Measurements from ENCODE around the gene CABLES2.

CABLES2 gene

DNA sequence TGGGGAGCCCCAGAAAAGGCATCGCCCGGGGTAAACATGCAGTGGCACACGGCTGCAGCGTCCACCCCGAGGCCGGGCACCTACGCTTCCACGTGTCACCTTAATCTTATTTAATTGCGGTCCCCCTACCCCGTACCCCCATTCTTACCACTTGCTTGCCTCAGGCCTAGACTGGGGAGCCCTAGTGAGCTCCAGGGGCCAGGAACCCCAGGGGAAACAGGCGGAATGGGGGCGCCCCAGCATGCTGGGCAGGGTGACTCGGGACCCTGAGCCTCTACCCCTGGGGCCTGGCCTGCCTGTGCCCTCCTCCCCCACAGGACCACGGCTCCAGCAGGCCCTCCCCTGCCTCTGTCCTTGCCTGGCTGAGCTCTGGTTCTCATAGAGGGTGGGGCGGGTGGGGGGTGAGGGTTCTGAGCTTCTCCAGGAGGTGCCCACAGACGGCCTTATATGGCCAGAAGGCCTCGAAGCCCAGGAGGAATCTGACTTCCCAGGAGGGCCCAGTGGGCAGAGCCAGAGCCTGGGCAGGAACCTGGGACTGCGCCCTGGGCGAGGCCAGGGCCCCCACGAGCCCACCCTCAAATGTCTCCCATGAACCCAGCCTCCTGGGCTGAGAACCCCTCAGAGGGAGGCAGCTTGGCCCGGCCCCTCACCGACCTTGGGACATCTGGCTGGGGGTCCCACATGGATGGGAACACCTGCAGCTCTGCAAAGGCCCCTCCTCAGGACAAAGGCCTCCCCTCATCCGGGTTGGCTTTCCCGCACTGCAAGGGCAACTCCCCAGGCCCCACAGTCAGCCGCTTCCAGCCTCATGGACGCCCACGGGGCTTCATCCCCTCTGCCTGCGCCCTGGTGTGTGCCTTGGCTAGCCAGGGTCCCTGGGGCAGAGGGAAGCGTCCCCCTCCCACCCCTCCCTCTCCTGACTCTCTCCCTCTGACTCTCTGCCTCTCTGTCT lies 34.8 kb downstream of the CABLES2 start:
- TF ChIP-seq CTCF (IDR thresholded peaks at IDR 0.05; ENCODE audit: low read depth, low read length) = no peak
- no peak for DNase-seq (ENCODE audit: extremely low read depth, low read depth)

- no peak for DNase-seq (ENCODE audit: extremely low read depth, low read depth)
- no peak for TF ChIP-seq CTCF (IDR thresholded peaks at IDR 0.05; ENCODE audit: low read depth, low read length)
Measured at GRCh38 chr20:62371588-62372041, 35.5 kb downstream of the CABLES2 start.

DNA sequence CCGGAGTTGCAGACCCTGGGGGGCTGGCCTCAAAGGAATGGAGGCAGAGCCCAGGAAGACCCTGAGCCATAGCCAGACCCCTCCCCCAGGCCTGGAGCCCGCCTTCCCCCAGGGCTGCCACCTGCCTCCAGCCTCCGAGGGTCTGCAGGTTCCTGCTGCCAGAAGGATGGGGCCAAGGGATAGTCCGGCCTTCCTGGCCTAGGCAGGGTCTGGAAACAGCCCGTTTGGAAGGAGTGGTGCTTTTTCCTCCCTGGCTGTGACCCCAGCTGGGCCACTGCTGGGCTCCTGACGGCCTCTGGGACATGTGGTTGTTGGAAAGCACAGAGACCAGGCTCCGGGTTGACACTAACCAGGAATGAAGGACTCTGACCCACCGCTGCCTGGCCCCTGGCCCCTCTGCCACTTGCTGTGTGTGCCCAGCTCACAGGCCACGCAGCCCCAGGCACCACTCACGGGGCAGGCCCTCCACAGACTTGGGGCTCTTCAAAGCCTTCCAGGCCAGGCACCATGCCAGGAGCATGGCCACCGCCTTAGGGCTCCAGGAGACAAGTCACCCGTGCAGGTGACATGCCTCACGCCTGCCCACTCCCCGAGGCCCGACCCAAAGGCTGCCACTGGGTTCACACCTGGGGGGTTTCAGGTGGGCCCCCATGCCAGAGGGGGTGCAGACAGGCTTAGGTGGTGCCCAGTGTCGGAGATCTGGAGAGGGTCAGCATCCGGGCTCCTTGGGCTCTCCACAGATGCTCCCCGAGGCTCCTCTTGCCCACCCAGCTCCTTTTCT lies 36.1 kb downstream of the CABLES2 start:
- DNase-seq (ENCODE audit: extremely low read depth, low read depth) = no peak
- no peak for TF ChIP-seq CTCF (IDR thresholded peaks at IDR 0.05; ENCODE audit: low read depth, low read length)

DNA sequence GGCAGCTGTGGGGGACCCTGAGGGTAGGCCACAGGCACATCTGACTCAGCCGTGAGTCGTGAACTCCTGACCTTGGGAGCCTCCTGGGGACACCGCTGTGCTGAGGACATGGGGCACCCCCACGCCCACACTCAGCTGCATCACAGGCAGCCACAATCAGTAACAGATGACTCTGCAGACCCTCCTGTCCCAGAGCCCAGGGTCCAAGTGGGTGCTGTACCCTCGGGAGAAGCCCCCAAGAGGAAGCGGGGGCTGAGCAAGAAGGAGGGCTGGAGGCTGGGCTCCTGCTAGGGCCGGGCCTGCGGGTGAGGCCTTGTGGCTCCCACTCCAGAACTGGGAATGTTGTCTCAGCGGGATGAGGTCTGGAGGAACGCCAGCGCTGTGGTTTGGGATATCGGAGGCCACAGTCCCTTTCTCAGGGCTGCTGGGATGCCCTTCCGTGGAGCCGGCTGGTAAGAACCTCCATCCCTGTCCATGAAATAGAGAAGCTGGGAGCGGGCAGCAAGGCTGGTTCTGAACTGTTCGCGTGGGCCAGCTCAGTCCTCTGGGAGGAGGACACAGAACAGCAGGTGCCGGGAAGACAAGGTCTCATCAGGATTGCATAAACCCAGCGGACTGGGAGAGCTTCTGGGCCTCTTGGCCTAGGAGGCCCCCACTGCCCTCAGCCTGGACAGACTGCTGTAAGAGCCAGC lies 36.8 kb downstream of the CABLES2 start:
- no peak for DNase-seq (ENCODE audit: extremely low read depth, low read depth)
- TF ChIP-seq CTCF (IDR thresholded peaks at IDR 0.05; ENCODE audit: low read depth, low read length) = no peak

GRCh38 chr20:62369815-62370114 lies 37.3 kb downstream of the CABLES2 start:
- no peak for DNase-seq (ENCODE audit: extremely low read depth, low read depth)
- no peak for TF ChIP-seq CTCF (IDR thresholded peaks at IDR 0.05; ENCODE audit: low read depth, low read length)

- TF ChIP-seq CTCF (IDR thresholded peaks at IDR 0.05; ENCODE audit: low read depth, low read length) = peak; percentile 33
Measured at GRCh38 chr20:62368976-62369814, 37.9 kb downstream of the CABLES2 start.

More at GRCh38 chr20:62368976-62369814, 37.9 kb downstream of the CABLES2 start:
- no peak for DNase-seq (ENCODE audit: extremely low read depth, low read depth)

Measured in AG09319 (cell line).